HG02885 (cell line): ENCODE results near the gene IQGAP2.

Source experiments
- ATAC-seq: cut with Tn5 transposase; IDR thresholded peaks from one replicate; pipeline ENCODE4 v1.9.1; 2021; ENCODE audit warnings: mild to moderate bottlenecking; ENCODE audit not compliant: unreplicated experiment, poor library complexity

The IQGAP2 gene

GRCh38 chr5:76474377-76474776 lies 71.3 kb downstream of the IQGAP2 start:
- no peak for ATAC-seq

- ATAC-seq, result no peak
Observed at GRCh38 chr5:76475385-76475784, 72.3 kb downstream of the IQGAP2 start.

GRCh38 chr5:76475936-76476335 lies 72.9 kb downstream of the IQGAP2 start:
- ATAC-seq, result no peak

GRCh38 chr5:76476474-76477038 lies 73.5 kb downstream of the IQGAP2 start:
- no peak for ATAC-seq

GRCh38 chr5:76477061-76477460 lies 74.0 kb downstream of the IQGAP2 start:
- no peak for ATAC-seq

GRCh38 chr5:76477571-76477970 lies 74.5 kb downstream of the IQGAP2 start:
- no peak for ATAC-seq

GRCh38 chr5:76479281-76479680 lies 76.2 kb downstream of the IQGAP2 start:
- no peak for ATAC-seq

GRCh38 chr5:76479973-76480667 lies 77.0 kb downstream of the IQGAP2 start:
- no peak for ATAC-seq

GRCh38 chr5:76482984-76483383 lies 79.9 kb downstream of the IQGAP2 start:
- ATAC-seq, result no peak

- ATAC-seq, result no peak
Observed at GRCh38 chr5:76483433-76483832, 80.3 kb downstream of the IQGAP2 start.

- ATAC-seq, result no peak
Observed at GRCh38 chr5:76483881-76484280, 80.8 kb downstream of the IQGAP2 start.

- no peak for ATAC-seq
Observed at GRCh38 chr5:76485511-76485910, 82.4 kb downstream of the IQGAP2 start.

GRCh38 chr5:76487386-76487785 lies 84.3 kb downstream of the IQGAP2 start:
- no peak for ATAC-seq

- no peak for ATAC-seq
Observed at GRCh38 chr5:76487821-76488220, 84.7 kb downstream of the IQGAP2 start.

- no peak for ATAC-seq
Observed at GRCh38 chr5:76488969-76489368, 85.9 kb downstream of the IQGAP2 start.

- no peak for ATAC-seq
Observed at GRCh38 chr5:76489877-76490688, 87.0 kb downstream of the IQGAP2 start.

- no peak for ATAC-seq
Observed at GRCh38 chr5:76490960-76491359, 87.9 kb downstream of the IQGAP2 start.

- no peak for ATAC-seq
Observed at GRCh38 chr5:76492819-76493189, 89.7 kb downstream of the IQGAP2 start.

- no peak for ATAC-seq
Observed at GRCh38 chr5:76493190-76493837, 90.2 kb downstream of the IQGAP2 start.

GRCh38 chr5:76494201-76494600 lies 91.1 kb downstream of the IQGAP2 start:
- no peak for ATAC-seq

- no peak for ATAC-seq
Observed at GRCh38 chr5:76495870-76496269, 92.8 kb downstream of the IQGAP2 start.
